ENCODE data around the gene MTNR1B.

GRCh38 chr11:92920331-92920730 lies 49.1 kb upstream of the MTNR1B start:
- no peak for TF ChIP-seq NRF1 (IDR thresholded peaks at IDR 0.05; ENCODE audit: low read depth, low read length)
- TF ChIP-seq, protein P1, sequence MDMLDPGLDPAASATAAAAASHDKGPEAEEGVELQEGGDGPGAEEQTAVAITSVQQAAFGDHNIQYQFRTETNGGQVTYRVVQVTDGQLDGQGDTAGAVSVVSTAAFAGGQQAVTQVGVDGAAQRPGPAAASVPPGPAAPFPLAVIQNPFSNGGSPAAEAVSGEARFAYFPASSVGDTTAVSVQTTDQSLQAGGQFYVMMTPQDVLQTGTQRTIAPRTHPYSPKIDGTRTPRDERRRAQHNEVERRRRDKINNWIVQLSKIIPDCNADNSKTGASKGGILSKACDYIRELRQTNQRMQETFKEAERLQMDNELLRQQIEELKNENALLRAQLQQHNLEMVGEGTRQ (IDR thresholded peaks at IDR 0.05; ENCODE audit: borderline replicate concordance, low read depth, low read length), result no peak

Data from SK-N-SH (cell line).